Calu3 (cell line): ENCODE data around the gene IQSEC2. TPM values are rescaled to one million over a fixed set of nuclear protein-coding genes. Genes with fewer than 3 reads are reported as not detected.

Experiments
- BruUV-seq: library from RNA; stranded (reverse); fragments of 400-500 nt; replicated peaks from 2 replicates; lab custom pipeline; 2021; lab: Mats Ljungman, UMichigan
- CTCF ChIA-PET: fragments of 300-600 bp; sonication (Branson Sonifier 250); formaldehyde crosslinking; loops from one replicate; lab custom pipeline; 2022; ENCODE audit warnings: antibody characterized with exemption; lab: Charles Lee
- DNase-seq: peaks from one replicate; pipeline ENCODE4 v3.0.0; 2022
- H3K27ac Mint-ChIP-seq: one replicate; pipeline ENCODE4 v1.8.0; 2022; ENCODE audit warnings: mixed read lengths; ENCODE audit not compliant: unreplicated experiment
- H3K27me3 Mint-ChIP-seq: one replicate; pipeline ENCODE4 v1.8.0; 2022; ENCODE audit warnings: mixed read lengths; ENCODE audit not compliant: unreplicated experiment
- H3K36me3 Mint-ChIP-seq: one replicate; pipeline ENCODE4 v1.8.0; 2022; ENCODE audit warnings: mild to moderate bottlenecking, moderate library complexity, mixed read lengths; ENCODE audit not compliant: insufficient read depth, unreplicated experiment
- H3K4me1 Mint-ChIP-seq: one replicate; pipeline ENCODE4 v1.8.0; 2022; ENCODE audit warnings: mild to moderate bottlenecking, low read depth, mixed read lengths; ENCODE audit not compliant: unreplicated experiment
- H3K4me3 Mint-ChIP-seq: one replicate; pipeline ENCODE4 v1.8.0; 2022; ENCODE audit warnings: mild to moderate bottlenecking, low read depth, moderate library complexity, mixed read lengths; ENCODE audit not compliant: unreplicated experiment
- H3K9me3 Mint-ChIP-seq: one replicate; pipeline ENCODE4 v1.8.0; 2022; ENCODE audit warnings: low read depth, mixed read lengths; ENCODE audit not compliant: unreplicated experiment
- CTCF ChIP-seq: fragments of 200-600 bp; IDR thresholded peaks from one replicate; pipeline ENCODE4 v1.8.0; 2022; ENCODE audit warnings: antibody characterized with exemption; ENCODE audit not compliant: unreplicated experiment
- intact Hi-C: fragments of 100-400 bp; cut with micrococcal nuclease; formaldehyde crosslinking; loops from one replicate; pipeline ENCODE4 v1.10.0; 2022; ENCODE audit not compliant: unreplicated experiment
- total RNA-seq: library from RNA; stranded (reverse); gene quantifications from 2 replicates; pipeline ENCODE4 v1.2.3, GENCODE V29; 2022

IQSEC2 gene
- total RNA-seq, 1 experiment from 2014 or later, result 14.1 TPM

GRCh38 chrX:53288189-53288588 lies 6.8 kb upstream of the IQSEC2 start:
- Mint-ChIP-seq H3K9me3 (no peaks in the 10 kb centered on the region), H3K4me1 (peaks cover 22% of the 10 kb centered on the region), H3K27me3 (peaks cover 14% of the 10 kb centered on the region), H3K4me3 (no peak overlapping the region), H3K36me3 (no peaks in the 10 kb centered on the region), H3K27ac (no peak overlapping the region)
- CTCF ChIA-PET, result no interaction called here
- intact Hi-C loops, result no loop called here
- no TSS peak for BruUV-seq
- TF ChIP-seq CTCF, result no peak
- DNase-seq, result no peak

- H3K27me3 Mint-ChIP-seq, result peaks cover 14% of the 10 kb centered on the region
- peak; percentile 49 for DNase-seq
- intact Hi-C loops, result no loop called here
- no peaks in the 10 kb centered on the region for H3K9me3 Mint-ChIP-seq
- H3K4me3 Mint-ChIP-seq, result no peak overlapping the region
- H3K27ac Mint-ChIP-seq, result no peak overlapping the region
- no TSS peak for BruUV-seq
- H3K36me3 Mint-ChIP-seq, result no peaks in the 10 kb centered on the region
- no peak for TF ChIP-seq CTCF
- H3K4me1 Mint-ChIP-seq, result peaks cover 22% of the 10 kb centered on the region
- CTCF ChIA-PET, result interaction anchor here (0.6 kb wide), 2 partner anchors 11 to 19 kb away, joined by 3 read pairs; no protein-coding TSS in a partner anchor
Measured at GRCh38 chrX:53287493-53288138, 6.2 kb upstream of the IQSEC2 start.

- no peak overlapping the region for H3K27ac Mint-ChIP-seq
- H3K27me3 Mint-ChIP-seq, result peaks cover 14% of the 10 kb centered on the region
- no peaks in the 10 kb centered on the region for H3K36me3 Mint-ChIP-seq
- DNase-seq, result no peak
- intact Hi-C loops, result no loop called here
- H3K9me3 Mint-ChIP-seq, result no peaks in the 10 kb centered on the region
- no TSS peak for BruUV-seq
- H3K4me3 Mint-ChIP-seq, result no peak overlapping the region
- CTCF ChIA-PET, result interaction anchor here (0.5 kb wide), 1 partner anchor 53 kb away, joined by 4 read pairs; no protein-coding TSS in a partner anchor
- H3K4me1 Mint-ChIP-seq, result peaks cover 22% of the 10 kb centered on the region
- no peak for TF ChIP-seq CTCF
Measured at GRCh38 chrX:53286171-53286570, 4.8 kb upstream of the IQSEC2 start.

GRCh38 chrX:53285591-53285990 lies 4.2 kb upstream of the IQSEC2 start:
- Mint-ChIP-seq H3K27ac (no peak overlapping the region), H3K4me1 (peaks cover 22% of the 10 kb centered on the region), H3K9me3 (no peaks in the 10 kb centered on the region), H3K27me3 (peaks cover 14% of the 10 kb centered on the region), H3K36me3 (no peaks in the 10 kb centered on the region), H3K4me3 (no peak overlapping the region)
- intact Hi-C loops, result no loop called here
- BruUV-seq, result no TSS peak
- no peak for TF ChIP-seq CTCF
- no peak for DNase-seq
- CTCF ChIA-PET, result interaction anchor here (0.5 kb wide), 1 partner anchor 53 kb away, joined by 4 read pairs; no protein-coding TSS in a partner anchor
